Activated T-helper 2 cell treated with anti-CD3 and anti-CD28 coated beads, Interferon-gamma antibody, Interleukin-2, Interleukin-4, amounts not matched to agents 10 μg/mL and 5 μg/mL and 100 μg/mL, durations not matched to agents 14 hours and 24 hours and 36 hours (primary cell): Measurements from ENCODE around the gene SAMD3. TPM values are rescaled to one million over a fixed set of nuclear protein-coding genes. Genes with fewer than 3 reads are reported as not detected.
"Not testable (repeated sequence)": the region's sequence is repeated elsewhere in the genome, so short reads cannot be mapped to it uniquely, and the experiment has no call there.

Source experiments
- DNase-seq: peaks from one replicate; pipeline ENCODE4 v3.0.0; 2021; ENCODE audit warnings: low spot score
- H3K27ac Mint-ChIP-seq: one replicate; pipeline ENCODE4 v1.8.0; 2021; ENCODE audit warnings: mixed read lengths
- H3K27me3 Mint-ChIP-seq: one replicate; pipeline ENCODE4 v1.8.0; 2021; ENCODE audit warnings: low read depth, mixed read lengths
- H3K36me3 Mint-ChIP-seq: one replicate; pipeline ENCODE4 v1.8.0; 2021; ENCODE audit warnings: low read depth, mixed read lengths
- H3K4me1 Mint-ChIP-seq: one replicate; pipeline ENCODE4 v1.8.0; 2021; ENCODE audit warnings: low read depth, mixed read lengths
- H3K4me3 Mint-ChIP-seq: one replicate; pipeline ENCODE4 v1.8.0; 2021; ENCODE audit warnings: low read depth, mild to moderate bottlenecking, moderate library complexity, mixed read lengths
- H3K9me3 Mint-ChIP-seq: one replicate; pipeline ENCODE4 v1.8.0; 2021; ENCODE audit warnings: mixed read lengths
- intact Hi-C: fragments of 100-400 bp; cut with micrococcal nuclease; formaldehyde crosslinking; loops from one replicate; pipeline ENCODE4 v1.15.1; 2023
- total RNA-seq: library from RNA; stranded (reverse); gene quantifications from 2 replicates; pipeline ENCODE4 v1.2.3, GENCODE V29; 2022

Gene SAMD3
- total RNA-seq, 1 donor from 2014 or later, result 3.2 TPM

DNA sequence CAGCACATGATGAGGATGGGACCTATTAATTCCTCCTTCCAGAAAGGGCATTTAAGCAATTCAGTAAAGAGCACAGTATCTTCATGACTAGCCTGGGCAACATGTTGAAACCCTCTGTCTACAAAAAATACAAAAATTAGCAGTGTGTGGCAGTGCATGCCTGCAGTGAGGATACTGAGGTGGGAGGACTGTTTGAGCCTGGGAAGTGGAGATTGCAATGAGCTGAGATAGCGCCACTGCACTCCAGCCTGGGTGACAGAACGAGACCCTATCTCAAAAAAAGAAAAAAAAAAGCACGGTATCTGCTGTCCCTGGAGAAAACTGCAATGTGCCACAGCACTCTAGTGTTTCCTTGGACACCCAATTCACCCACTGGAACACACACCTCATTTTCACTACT lies 18.4 kb downstream of the SAMD3 start:
- Mint-ChIP-seq H3K4me1 (peaks cover 15% of the 10 kb centered on the region), H3K9me3 (no peaks in the 10 kb centered on the region), H3K4me3 (no peak overlapping the region), H3K36me3 (peaks cover 74% of the 10 kb centered on the region), H3K27ac (no peak overlapping the region), H3K27me3 (no peaks in the 10 kb centered on the region)
- intact Hi-C loops, result no loop called here
- no peak for DNase-seq

- Mint-ChIP-seq H3K36me3 (peaks cover 70% of the 10 kb centered on the region), H3K9me3 (no peaks in the 10 kb centered on the region), H3K27ac (no peak overlapping the region), H3K27me3 (no peaks in the 10 kb centered on the region), H3K4me3 (no peak overlapping the region), H3K4me1 (peaks cover 15% of the 10 kb centered on the region)
- intact Hi-C loops, result no loop called here
- DNase-seq, result no peak
Observed at GRCh38 chr6:130203370-130203769, 19.4 kb downstream of the SAMD3 start.

GRCh38 chr6:130202782-130203181 lies 20.0 kb downstream of the SAMD3 start:
- H3K27me3 Mint-ChIP-seq, result no peaks in the 10 kb centered on the region
- H3K27ac Mint-ChIP-seq, result no peak overlapping the region
- H3K4me3 Mint-ChIP-seq, result no peak overlapping the region
- intact Hi-C loops, result no loop called here
- no peak for DNase-seq
- peaks cover 65% of the 10 kb centered on the region for H3K36me3 Mint-ChIP-seq
- H3K4me1 Mint-ChIP-seq, result peaks cover 15% of the 10 kb centered on the region
- no peaks in the 10 kb centered on the region for H3K9me3 Mint-ChIP-seq

DNA sequence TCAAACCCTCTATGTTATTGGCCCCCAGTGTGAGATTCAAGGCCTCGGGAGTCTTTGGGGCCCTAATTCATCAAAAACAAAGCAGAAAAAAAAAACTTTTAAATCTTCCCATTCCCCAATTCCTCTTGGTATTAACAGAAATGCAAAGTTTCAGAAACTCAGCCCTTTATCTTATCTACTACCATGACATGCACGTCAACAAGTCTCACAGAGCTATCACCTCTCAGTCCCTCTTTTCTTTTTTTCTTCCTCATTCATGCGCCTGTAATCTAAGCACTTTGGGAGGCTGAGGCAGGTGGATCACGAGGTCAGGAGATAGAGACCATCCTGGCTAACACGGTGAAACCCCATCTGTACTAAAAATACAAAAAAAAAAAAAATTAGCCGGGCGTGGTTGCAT lies 22.7 kb downstream of the SAMD3 start:
- Mint-ChIP-seq H3K27ac (no peak overlapping the region), H3K27me3 (no peaks in the 10 kb centered on the region), H3K36me3 (peaks cover 61% of the 10 kb centered on the region), H3K9me3 (no peaks in the 10 kb centered on the region), H3K4me3 (no peak overlapping the region), H3K4me1 (peaks cover 13% of the 10 kb centered on the region)
- intact Hi-C loops, result no loop called here
- no peak for DNase-seq

DNA sequence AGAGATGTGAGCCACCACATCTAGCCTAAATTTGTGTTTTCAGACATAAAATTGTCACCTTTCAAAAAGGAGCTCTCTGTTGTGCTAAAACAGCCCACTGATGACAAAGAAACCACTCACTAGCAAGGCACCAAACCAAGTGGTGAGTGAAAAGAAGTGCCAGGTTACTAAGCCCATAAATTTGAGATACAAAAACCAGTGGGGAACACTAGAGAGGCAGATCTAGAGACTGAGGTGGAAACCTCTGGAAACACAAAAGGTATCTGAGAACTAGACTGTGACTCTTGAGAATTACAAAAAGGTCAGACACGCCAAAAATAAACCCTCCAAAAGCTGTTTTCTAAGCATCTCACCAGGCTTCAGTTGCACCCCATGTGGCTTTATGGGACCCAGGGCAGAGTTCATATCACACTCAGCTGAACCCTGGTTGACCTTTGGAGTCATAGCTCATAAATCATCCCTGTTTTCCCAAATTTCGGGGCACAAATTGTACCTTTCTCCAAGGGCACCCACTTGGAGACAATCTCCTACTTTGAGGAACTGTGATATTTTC lies 24.2 kb downstream of the SAMD3 start:
- Mint-ChIP-seq H3K27me3 (no peaks in the 10 kb centered on the region), H3K4me3 (no peak overlapping the region), H3K9me3 (no peaks in the 10 kb centered on the region), H3K36me3 (peaks cover 68% of the 10 kb centered on the region), H3K4me1 (peaks cover 17% of the 10 kb centered on the region), H3K27ac (no peak overlapping the region)
- no peak for DNase-seq
- intact Hi-C loops, result no loop called here

- intact Hi-C loops, H3K9me3 Mint-ChIP-seq, H3K27ac Mint-ChIP-seq, H3K27me3 Mint-ChIP-seq, H3K4me3 Mint-ChIP-seq, DNase-seq: not testable (repeated sequence)
- peaks cover 12% of the 10 kb centered on the region for H3K4me1 Mint-ChIP-seq
- H3K36me3 Mint-ChIP-seq, result peaks cover 69% of the 10 kb centered on the region
Observed at GRCh38 chr6:130197816-130198482, 24.8 kb downstream of the SAMD3 start.

DNA sequence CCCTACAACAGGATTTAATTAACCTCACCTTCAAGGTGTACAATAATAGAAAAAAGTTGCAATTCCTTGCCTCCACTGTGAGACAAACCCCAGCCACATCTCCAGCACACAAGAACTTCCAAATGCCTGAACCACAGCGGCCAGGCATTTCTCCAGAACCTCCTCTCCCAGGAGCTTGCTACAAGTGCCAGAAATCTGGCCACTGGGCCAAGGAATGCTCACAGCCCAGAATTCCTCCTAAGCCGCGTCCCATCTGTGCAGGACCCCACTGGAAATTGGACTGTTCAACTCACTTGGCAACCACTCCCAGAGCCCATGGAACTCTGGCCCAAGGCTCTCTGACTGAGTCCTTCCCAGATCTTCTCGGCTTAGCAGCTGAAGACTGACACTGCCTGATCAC lies 28.3 kb downstream of the SAMD3 start:
- H3K4me3 Mint-ChIP-seq, intact Hi-C loops, H3K27me3 Mint-ChIP-seq, DNase-seq, H3K9me3 Mint-ChIP-seq, H3K27ac Mint-ChIP-seq: not testable (repeated sequence)
- peaks cover 74% of the 10 kb centered on the region for H3K36me3 Mint-ChIP-seq
- H3K4me1 Mint-ChIP-seq, result peaks cover 11% of the 10 kb centered on the region

- H3K4me3 Mint-ChIP-seq, result no peak overlapping the region
- H3K36me3 Mint-ChIP-seq, result peaks cover 78% of the 10 kb centered on the region
- H3K4me1 Mint-ChIP-seq, result peaks cover 33% of the 10 kb centered on the region
- intact Hi-C loops, result no loop called here
- no peaks in the 10 kb centered on the region for H3K9me3 Mint-ChIP-seq
- H3K27me3 Mint-ChIP-seq, result no peaks in the 10 kb centered on the region
- H3K27ac Mint-ChIP-seq, result no peak overlapping the region
- DNase-seq, result no peak
Observed at GRCh38 chr6:130190701-130191690, 31.8 kb downstream of the SAMD3 start.

- H3K4me1 Mint-ChIP-seq, result peaks cover 38% of the 10 kb centered on the region
- intact Hi-C loops, result loop anchor here (5.0 kb wide), 1 partner anchor 33 kb away; the partner anchor contains the start of gene SAMD3
- no peak for DNase-seq
- H3K27me3 Mint-ChIP-seq, result no peaks in the 10 kb centered on the region
- no peaks in the 10 kb centered on the region for H3K9me3 Mint-ChIP-seq
- no peak overlapping the region for H3K4me3 Mint-ChIP-seq
- peaks cover 67% of the 10 kb centered on the region for H3K36me3 Mint-ChIP-seq
- H3K27ac Mint-ChIP-seq, result no peak overlapping the region
Observed at GRCh38 chr6:130189531-130190397, 33.0 kb downstream of the SAMD3 start.

DNA sequence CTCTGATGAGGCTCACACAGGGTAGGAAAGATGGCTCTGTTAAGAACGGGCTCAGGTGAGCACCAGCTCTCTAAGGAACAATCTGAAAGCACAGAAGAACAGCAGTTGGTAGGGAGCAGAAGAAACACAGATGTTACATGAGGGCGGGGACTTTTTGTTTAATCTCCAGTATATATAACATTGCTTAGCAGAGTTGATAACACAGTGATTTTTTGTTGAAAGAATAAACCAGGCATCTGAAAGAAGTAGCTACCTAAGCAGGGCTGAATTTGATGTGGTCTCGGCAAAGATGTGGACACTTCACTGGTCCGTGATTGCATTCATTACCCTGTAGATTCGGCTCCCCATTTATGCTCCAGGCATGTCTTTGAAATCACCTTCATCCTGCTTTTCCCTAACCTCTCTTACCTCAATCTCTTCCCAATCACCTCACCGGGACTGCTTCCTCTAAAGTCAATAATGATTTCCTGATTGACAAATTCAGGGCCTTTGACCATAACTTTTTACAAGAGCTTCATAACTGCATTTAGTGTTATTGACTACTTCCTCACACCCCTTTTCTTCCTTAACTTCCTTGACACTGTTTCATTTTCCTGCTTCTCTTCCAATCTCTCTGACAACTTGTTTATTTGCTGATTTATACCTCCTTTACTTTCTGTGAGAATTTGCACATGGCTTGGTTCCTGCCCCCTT lies 34.4 kb downstream of the SAMD3 start:
- Mint-ChIP-seq H3K27me3 (no peaks in the 10 kb centered on the region), H3K36me3 (peaks cover 58% of the 10 kb centered on the region), H3K27ac (peak overlapping the region; percentile 46), H3K9me3 (no peaks in the 10 kb centered on the region), H3K4me1 (peaks cover 41% of the 10 kb centered on the region), H3K4me3 (no peak overlapping the region)
- intact Hi-C loops, result loop anchor here (5.0 kb wide), 1 partner anchor 34 kb away; the partner anchor contains the start of gene SAMD3
- DNase-seq, result no peak

- no peak for DNase-seq
- H3K27ac Mint-ChIP-seq, result peak overlapping the region; percentile 46
Observed at GRCh38 chr6:130187335-130188206, 35.2 kb downstream of the SAMD3 start.

More at GRCh38 chr6:130187335-130188206, 35.2 kb downstream of the SAMD3 start:
- Mint-ChIP-seq H3K36me3 (peaks cover 54% of the 10 kb centered on the region), H3K9me3 (no peaks in the 10 kb centered on the region), H3K27me3 (no peaks in the 10 kb centered on the region), H3K4me1 (peaks cover 43% of the 10 kb centered on the region), H3K4me3 (no peak overlapping the region)
- intact Hi-C loops, result loop anchor here (5.0 kb wide), 1 partner anchor 35 kb away; the partner anchor contains the start of gene SAMD3
